PC-3 (cell line): ENCODE measurements around the gene PDE11A.

Source experiments
- CTCF ChIP-seq: fragments of 300-600 bp; sonication (generic); conservative IDR thresholded peaks from 2 replicates; pipeline ENCODE4 v1.5.1; 2017; ENCODE audit warnings: antibody characterized with exemption, low read depth, mild to moderate bottlenecking, low read length
- EZH2 ChIP-seq: fragments of 300-600 bp; sonication (generic); IDR thresholded peaks from one replicate; pipeline ENCODE4 v1.6.1; 2017; ENCODE audit warnings: antibody characterized with exemption, mild to moderate bottlenecking, low read length; ENCODE audit not compliant: unreplicated experiment

DNA sequence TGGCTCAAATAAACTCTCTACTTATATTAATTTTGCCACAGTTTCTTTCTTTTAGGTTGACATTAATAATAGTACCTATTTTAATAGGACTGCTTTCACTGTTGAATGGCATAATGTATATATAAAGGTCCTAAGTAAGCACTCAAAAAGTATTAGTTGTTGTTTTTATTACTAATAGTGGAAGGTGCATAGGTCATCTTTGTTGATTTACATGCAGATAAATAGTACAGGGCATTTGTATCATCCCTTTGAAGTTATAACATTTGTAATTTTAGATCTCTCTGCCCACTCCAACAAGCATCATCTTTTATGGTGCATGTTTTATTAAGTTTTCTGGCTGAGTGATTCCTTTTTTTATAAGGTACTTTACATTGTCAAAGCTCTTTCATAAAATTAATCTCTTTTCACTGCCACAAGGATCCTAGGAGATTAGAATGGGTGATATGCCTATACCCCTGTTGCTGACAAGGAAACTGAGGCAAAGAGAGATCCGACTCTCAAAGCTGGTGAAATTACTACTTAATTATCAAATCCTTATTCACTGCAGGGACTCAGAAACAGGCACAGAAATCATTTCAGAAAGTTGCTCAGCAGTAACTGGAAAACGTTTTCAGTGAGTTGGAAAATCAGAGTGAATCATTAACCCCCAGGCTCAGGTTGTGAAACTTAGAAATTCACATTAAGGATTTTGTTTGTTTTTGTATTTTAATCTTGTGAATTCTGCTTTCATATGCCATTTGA lies 380.4 kb downstream of the PDE11A start:
- TF ChIP-seq CTCF, result no peak
- TF ChIP-seq EZH2, result no peak
